Ishikawa (cell line): Measurements from ENCODE around the gene SYTL4.

Experiments used
- CEBPB ChIP-seq: IDR thresholded peaks from 2 replicates; pipeline ENCODE4 v1.6.1; 2012
- EGR1 ChIP-seq: IDR thresholded peaks from 2 replicates; pipeline ENCODE4 v1.6.1; 2012
- RAD21 ChIP-seq: IDR thresholded peaks from 2 replicates; pipeline ENCODE4 v1.6.1; 2012; ENCODE audit warnings: low read depth
- REST ChIP-seq: IDR thresholded peaks from 2 replicates; pipeline ENCODE4 v1.6.1; 2012; ENCODE audit warnings: low read depth, mild to moderate bottlenecking
- TAF1 ChIP-seq: IDR thresholded peaks from 2 replicates; pipeline ENCODE4 v1.6.1; 2012; ENCODE audit warnings: low read depth, mild to moderate bottlenecking
- TEAD4 ChIP-seq: IDR thresholded peaks from 2 replicates; pipeline ENCODE4 v1.6.1; 2012

DNA sequence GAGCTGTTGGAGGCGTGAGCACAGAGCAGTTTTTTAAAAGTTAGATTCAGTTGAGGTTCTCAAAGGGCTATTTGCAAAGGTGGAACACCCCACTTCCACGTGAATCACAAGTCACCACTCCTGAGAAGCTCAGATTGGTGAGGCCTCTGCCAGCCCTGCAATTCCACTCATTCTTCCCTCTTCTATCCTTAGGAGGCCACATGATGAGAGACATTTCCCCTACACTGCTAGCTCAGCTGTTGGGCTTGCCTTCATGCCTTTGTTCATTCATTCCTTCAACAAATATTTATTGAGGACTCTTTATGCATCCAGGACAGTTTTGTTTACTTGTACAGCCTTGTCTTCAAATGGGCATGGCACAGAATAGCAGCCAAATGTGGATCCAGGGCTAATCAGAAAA, 84.2 kb downstream of the SYTL4 start:
- TF ChIP-seq TAF1, result no peak
- no peak for TF ChIP-seq CEBPB
- TF ChIP-seq TEAD4, result no peak
- TF ChIP-seq REST, result no peak
- no peak for TF ChIP-seq RAD21
- no peak for TF ChIP-seq EGR1
